GM21367 (cell line): Measurements from ENCODE around the gene ZNF574.
"Not testable (repeated sequence)": the region's sequence is repeated elsewhere in the genome, so short reads cannot be mapped to it uniquely, and the experiment has no call there.

Source experiments
- ATAC-seq: cut with Tn5 transposase; IDR thresholded peaks from one replicate; pipeline ENCODE4 v1.9.1; 2021; ENCODE audit not compliant: unreplicated experiment

The ZNF574 gene, protein sequence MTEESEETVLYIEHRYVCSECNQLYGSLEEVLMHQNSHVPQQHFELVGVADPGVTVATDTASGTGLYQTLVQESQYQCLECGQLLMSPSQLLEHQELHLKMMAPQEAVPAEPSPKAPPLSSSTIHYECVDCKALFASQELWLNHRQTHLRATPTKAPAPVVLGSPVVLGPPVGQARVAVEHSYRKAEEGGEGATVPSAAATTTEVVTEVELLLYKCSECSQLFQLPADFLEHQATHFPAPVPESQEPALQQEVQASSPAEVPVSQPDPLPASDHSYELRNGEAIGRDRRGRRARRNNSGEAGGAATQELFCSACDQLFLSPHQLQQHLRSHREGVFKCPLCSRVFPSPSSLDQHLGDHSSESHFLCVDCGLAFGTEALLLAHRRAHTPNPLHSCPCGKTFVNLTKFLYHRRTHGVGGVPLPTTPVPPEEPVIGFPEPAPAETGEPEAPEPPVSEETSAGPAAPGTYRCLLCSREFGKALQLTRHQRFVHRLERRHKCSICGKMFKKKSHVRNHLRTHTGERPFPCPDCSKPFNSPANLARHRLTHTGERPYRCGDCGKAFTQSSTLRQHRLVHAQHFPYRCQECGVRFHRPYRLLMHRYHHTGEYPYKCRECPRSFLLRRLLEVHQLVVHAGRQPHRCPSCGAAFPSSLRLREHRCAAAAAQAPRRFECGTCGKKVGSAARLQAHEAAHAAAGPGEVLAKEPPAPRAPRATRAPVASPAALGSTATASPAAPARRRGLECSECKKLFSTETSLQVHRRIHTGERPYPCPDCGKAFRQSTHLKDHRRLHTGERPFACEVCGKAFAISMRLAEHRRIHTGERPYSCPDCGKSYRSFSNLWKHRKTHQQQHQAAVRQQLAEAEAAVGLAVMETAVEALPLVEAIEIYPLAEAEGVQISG

GRCh38 chr19:42075616-42076379, at the start of gene ZNF574:
Gene ZNF574 (plus strand): TSS chr19:42076166. CDS start chr19:42078607, 2,441 bp downstream.
- peak; percentile 86 for ATAC-seq

DNA sequence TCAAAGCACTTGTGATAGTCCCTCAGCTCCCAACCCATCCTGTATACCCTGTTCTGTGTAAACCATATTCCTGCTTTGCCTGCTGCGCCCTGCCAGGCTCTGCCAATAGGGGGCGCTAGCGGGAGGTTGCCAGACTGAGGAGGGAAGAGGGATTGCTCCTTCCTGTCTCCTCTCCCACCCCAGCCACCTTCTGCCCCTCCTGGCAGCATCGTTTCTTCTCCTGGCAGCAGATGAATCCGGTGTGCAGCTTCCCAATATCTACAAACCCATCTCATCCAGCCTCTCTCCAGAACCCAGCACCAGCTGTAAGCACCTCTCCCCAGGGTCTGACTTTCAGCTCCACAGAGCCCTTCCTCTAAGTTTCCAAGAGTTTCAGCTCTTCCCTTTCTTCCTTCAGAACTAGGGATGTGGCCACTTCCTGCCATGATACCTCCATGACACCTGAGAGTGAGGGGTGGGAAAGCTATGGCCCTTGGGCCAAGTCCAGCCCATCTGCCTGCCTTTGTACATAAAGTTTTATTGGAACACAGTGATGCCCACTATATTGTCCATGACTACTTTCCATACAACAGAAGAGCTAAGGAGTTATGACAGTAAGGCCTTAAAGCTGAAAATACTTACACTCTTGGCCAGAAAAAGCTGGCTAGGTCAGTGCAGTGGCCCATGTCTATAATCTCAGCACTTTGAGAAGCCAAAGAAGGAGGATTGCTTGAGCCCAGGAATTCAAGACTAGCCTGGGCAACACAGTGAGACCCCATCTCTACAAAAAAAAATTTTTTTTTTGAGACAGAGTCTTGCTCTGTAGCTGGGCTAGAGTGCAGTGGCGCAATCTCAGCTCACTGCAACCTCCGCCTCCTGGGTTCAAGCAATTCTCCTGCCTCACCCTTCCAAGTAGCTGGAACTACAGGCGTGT, 47.4 kb upstream of the ZNF574 start:
- ATAC-seq, result no peak

DNA sequence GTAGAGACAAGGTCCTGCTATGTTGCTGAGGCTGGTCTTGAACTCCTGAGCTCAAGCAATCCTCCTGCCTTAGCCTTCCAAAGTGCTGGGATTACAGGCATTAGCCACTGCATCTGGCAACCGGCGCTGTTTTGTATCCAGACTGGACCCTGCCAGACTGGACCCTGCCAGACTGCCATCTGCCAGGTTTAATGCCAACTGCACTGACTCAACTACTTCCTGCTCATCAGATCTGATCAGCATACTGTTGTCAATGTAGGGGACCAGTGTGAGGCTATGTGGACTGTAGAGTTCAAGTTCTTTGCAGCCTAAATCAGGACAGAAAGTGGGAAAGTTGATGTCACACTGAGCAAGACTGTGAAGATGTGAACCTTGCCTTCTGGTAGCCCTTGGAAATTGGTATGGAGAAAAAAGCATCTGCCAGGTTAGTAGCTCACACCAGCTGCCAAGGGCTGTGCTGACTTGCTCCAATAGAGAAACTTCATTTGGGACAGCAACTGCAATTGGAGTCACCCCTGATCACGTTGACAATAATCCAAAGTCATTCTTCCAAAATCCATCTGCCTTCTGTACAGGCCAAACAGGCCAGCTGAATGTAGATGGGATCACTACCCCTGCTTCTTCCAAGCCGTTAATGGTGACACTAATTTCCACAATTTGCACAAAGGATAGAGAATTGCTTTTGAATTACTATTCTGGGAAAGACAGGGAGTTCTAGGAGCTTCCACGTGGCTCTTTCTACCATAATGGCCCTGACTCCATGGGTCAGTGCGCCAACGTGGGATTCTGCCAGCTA, 45.1 kb upstream of the ZNF574 start:
- ATAC-seq, result no peak

- no peak for ATAC-seq
These were observed 43.5 kb upstream of the ZNF574 start for GRCh38 chr19:42032431-42032830.

DNA sequence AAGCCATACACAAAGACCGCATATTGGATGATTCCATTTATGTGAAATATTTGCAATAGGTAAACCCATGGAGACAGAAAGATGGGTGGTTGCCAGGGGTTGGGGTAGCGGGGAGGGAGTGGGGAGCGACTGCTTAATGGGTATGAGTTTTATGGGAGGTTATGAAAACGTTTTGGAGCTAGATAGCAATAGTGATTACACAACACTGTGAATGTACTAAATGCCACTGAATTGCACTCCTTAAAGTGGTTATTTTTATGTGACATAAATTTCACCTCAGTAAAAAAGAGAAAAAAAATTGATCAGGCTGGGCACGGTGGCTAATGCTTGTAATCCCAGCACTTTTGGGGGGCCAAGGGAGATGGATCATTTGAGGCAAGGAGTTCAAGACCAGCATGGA, 42.6 kb upstream of the ZNF574 start:
- ATAC-seq, result no peak

DNA sequence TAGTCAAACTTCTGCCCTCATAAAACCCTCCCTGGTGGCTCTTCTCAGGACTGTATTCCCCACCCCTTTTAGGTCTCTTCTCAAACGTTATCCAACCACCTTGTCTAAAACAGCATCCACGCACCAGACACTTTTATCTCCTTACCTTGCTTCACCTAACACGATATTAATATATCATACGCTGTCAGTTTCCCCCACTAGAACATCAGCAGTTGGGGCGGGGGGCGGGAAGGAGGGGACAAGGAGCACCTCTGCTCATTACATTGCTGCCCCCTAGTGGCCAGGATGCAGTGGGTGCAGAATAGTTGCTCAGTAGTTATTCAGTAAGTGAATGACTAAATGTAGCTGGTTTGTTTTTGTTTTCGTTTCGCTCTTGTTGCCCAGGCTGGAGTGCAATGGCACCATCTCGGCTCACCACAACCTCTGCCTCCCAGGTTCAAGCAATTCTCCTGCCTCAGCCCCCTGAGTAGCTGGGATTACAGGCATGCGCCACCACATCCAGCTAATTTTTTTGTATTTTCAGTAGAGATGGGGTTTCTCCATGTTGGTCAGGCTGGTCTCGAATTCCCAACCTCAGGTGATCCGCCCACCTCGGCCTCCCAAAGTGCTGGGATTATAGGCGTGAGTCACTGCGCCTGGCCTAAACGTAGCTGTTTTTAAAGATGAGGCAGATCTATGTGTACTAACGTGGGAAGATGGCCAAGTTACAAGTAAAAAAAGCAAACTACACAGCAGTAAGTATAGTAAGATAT, 41.1 kb upstream of the ZNF574 start:
- not testable (repeated sequence) for ATAC-seq

DNA sequence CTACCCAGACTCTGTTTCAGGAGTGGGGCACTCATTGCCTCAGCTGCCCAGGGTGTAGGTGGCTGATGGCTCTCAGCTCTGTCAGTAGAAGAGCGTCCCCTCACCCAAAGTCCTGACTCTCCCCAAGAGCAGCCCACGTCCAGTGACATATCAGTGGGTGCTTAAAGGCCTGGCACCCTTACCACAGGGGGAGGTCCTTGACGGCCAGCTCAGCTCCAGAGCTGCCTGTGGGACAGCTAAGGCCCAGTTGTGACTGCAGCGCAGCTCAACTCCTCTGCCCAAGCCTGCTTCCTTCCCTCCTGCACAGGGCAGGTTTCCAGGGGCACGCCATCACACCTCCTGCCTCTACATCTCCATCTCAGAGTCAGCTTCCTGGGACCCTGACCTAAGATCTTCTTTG, 38.3 kb upstream of the ZNF574 start:
- no peak for ATAC-seq

DNA sequence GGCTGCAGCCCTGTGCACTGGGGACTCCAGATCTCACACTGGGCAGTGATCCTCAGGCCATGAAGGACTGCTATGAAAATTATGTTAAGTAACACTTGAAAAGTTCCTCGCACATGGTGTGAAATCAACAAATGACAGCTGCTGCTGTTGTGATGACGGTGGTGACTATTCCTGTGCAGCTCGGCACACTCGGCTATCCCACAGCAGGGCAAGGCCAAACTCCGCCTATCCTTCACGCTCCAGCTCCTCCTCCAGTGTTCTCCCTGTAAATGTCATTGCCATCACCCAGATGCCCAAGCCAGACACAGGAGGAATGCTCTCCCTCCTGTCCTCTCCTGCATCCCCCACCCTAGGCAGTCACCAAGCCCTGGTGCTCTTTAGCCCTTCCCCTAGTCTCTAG, 37.3 kb upstream of the ZNF574 start:
- no peak for ATAC-seq

DNA sequence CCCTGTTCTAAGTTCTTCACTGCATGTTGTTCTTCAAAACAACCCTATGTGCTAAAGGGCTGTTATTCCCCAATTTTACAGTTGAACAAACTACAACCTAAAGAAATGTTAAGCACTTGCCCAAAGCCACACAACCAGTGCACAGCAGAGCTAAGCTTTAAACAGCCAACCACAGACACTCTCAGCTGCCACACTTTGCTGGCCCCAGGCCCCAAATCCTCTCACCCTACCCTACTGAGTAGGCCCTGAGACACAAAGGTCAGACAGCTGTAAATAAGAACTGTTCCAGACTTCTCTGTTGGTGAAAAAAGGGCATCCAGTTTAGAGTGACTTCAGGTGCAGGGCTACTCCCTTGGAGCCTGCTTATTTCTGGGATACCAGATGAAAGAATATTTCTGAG, 35.9 kb upstream of the ZNF574 start:
- no peak for ATAC-seq

DNA sequence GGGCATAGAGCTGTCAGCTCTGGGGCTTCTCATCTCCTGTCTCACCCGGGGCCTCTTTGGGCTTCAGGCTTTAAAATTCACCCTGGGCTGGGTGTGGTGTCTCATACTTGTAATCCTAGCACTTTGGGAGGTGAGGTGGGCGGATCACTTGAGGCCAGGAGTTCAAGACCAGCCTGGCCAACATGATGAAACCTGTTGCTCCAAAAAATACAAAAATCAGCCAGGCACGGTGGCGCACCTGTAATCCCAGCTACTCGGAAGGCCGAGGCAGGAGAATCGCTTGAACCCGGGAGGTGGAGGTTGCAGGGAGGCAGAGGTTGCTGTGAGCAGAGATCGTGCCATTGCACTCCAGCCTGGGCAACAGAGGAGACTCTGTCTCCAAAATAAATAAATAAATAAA, 35.5 kb upstream of the ZNF574 start:
- ATAC-seq, result not testable (repeated sequence)

GRCh38 chr19:42042455-42043170, 33.4 kb upstream of the ZNF574 start:
- no peak for ATAC-seq

GRCh38 chr19:42045575-42045974, 30.4 kb upstream of the ZNF574 start:
- ATAC-seq, result no peak

GRCh38 chr19:42048992-42049391, 27.0 kb upstream of the ZNF574 start:
- no peak for ATAC-seq

- no peak for ATAC-seq
These were observed 24.5 kb upstream of the ZNF574 start for GRCh38 chr19:42051166-42052115.

- ATAC-seq, result no peak
These were observed 23.6 kb upstream of the ZNF574 start for GRCh38 chr19:42052241-42052863.
